GM23338 (cell line): Measurements from ENCODE around the gene PAX5. TPM values are rescaled to one million over a fixed set of nuclear protein-coding genes. Genes with fewer than 3 reads are reported as not detected.

Experiments
- ATAC-seq: fragments of 200-7000 bp; cut with Tn5 transposase; 3 replicates; pipeline ENCODE4 v1.9.1; 2020
- DNase-seq: peaks from one replicate; pipeline ENCODE4 v3.0.0-alpha.2; 2015; ENCODE audit warnings: low spot score
- H2AFZ ChIP-seq: fragments of 200-600 bp; sonication (generic); 2 replicates; pipeline ENCODE4 v1.8.0; 2016; ENCODE audit warnings: antibody characterized with exemption, mild to moderate bottlenecking, moderate library complexity
- H3F3A ChIP-seq: fragments of 200-600 bp; sonication (generic); replicated peaks from 2 replicates; pipeline ENCODE4 v1.8.0; 2017; ENCODE audit warnings: antibody characterized with exemption, mixed run types, low read depth
- H3K27ac ChIP-seq: fragments of 200-600 bp; sonication (generic); 2 replicates; pipeline ENCODE4 v1.6.1; 2016; ENCODE audit warnings: low read depth
- H3K27me3 ChIP-seq: fragments of 200-600 bp; sonication (generic); 2 replicates; pipeline ENCODE4 v1.8.0; 2016; ENCODE audit warnings: mild to moderate bottlenecking, mixed run types, moderate library complexity; ENCODE audit not compliant: insufficient read depth
- H3K36me3 ChIP-seq: fragments of 200-600 bp; sonication (generic); 2 replicates; pipeline ENCODE4 v1.8.0; 2016; ENCODE audit warnings: mild to moderate bottlenecking; ENCODE audit not compliant: insufficient read depth
- H3K4me1 ChIP-seq: fragments of 200-600 bp; sonication (generic); 2 replicates; pipeline ENCODE4 v1.8.0; 2016; ENCODE audit warnings: mild to moderate bottlenecking, moderate library complexity; ENCODE audit not compliant: insufficient read depth
- H3K4me2 ChIP-seq: fragments of 200-600 bp; sonication (generic); 2 replicates; pipeline ENCODE4 v1.7.1; 2017; ENCODE audit warnings: mixed run types
- H3K4me3 ChIP-seq: fragments of 200-600 bp; sonication (generic); 2 replicates; pipeline ENCODE4 v1.6.1; 2016; ENCODE audit warnings: mixed run types
- H3K79me2 ChIP-seq: fragments of 200-600 bp; sonication (generic); replicated peaks from 2 replicates; pipeline ENCODE4 v1.8.0; 2017; ENCODE audit warnings: mild to moderate bottlenecking; ENCODE audit not compliant: insufficient read depth
- H3K9me2 ChIP-seq: fragments of 200-600 bp; sonication (generic); 2 replicates; pipeline ENCODE4 v1.8.0; 2017; ENCODE audit not compliant: insufficient read depth
- H4K20me1 ChIP-seq: fragments of 200-600 bp; sonication (generic); replicated peaks from 2 replicates; pipeline ENCODE4 v1.8.0; 2017; ENCODE audit warnings: mild to moderate bottlenecking; ENCODE audit not compliant: insufficient read depth
- H3K27ac Mint-ChIP-seq: 2 replicates; pipeline ENCODE4 v1.8.0; 2020; ENCODE audit warnings: inconsistent platforms, mild to moderate bottlenecking, moderate library complexity, mixed read lengths
- H3K27me3 Mint-ChIP-seq: 3 replicates; pipeline ENCODE4 v1.8.0; 2022; ENCODE audit warnings: low read depth, mild to moderate bottlenecking, moderate library complexity, mixed read lengths, inconsistent platforms; ENCODE audit not compliant: insufficient read depth, poor library complexity
- H3K36me3 Mint-ChIP-seq: 3 replicates; pipeline ENCODE4 v1.8.0; 2021; ENCODE audit warnings: low read depth, mild to moderate bottlenecking, inconsistent platforms, moderate library complexity, mixed read lengths
- H3K4me1 Mint-ChIP-seq: 3 replicates; pipeline ENCODE4 v1.8.0; 2020; ENCODE audit warnings: mild to moderate bottlenecking, inconsistent platforms, mixed read lengths
- H3K4me3 Mint-ChIP-seq: 3 replicates; pipeline ENCODE4 v1.8.0; 2021; ENCODE audit warnings: moderate library complexity, mild to moderate bottlenecking, inconsistent platforms, mixed read lengths
- H3K9me3 Mint-ChIP-seq: 3 replicates; pipeline ENCODE4 v1.8.0; 2020; ENCODE audit warnings: moderate library complexity, mild to moderate bottlenecking, inconsistent platforms, mixed read lengths
- CREB1 ChIP-seq: fragments of 250-450 bp; sonication (Bioruptor Pico); IDR thresholded peaks from 2 replicates; pipeline ENCODE4 v1.5.0; 2020; ENCODE audit warnings: low read depth, mild to moderate bottlenecking, moderate library complexity
- CTCF ChIP-seq, 2 experiments: fragments of 200-600 bp in 1 of 2; sonication (generic) in 1 of 2; conservative IDR thresholded peaks; 2 replicates each; pipeline versions ENCODE4 v1.5.1 to v1.6.1; 2016 to 2017; ENCODE audit warnings: antibody characterized with exemption in 2 of 2, low read depth in 2 of 2, mild to moderate bottlenecking in 2 of 2, moderate library complexity in 1 of 2
- ETS1 ChIP-seq: IDR thresholded peaks from 2 replicates; pipeline ENCODE4 v1.6.1; 2016; ENCODE audit warnings: antibody characterized with exemption
- EZH2 ChIP-seq: fragments of 200-600 bp; sonication (generic); IDR thresholded peaks from one replicate; pipeline ENCODE4 v1.8.0; 2017; ENCODE audit warnings: antibody characterized with exemption, mild to moderate bottlenecking, low read depth; ENCODE audit not compliant: unreplicated experiment
- EZH2phosphoT487 ChIP-seq: fragments of 200-600 bp; sonication (generic); IDR thresholded peaks from one replicate; pipeline ENCODE4 v1.8.1; 2018; ENCODE audit warnings: antibody characterized with exemption; ENCODE audit not compliant: unreplicated experiment
- NANOG ChIP-seq: IDR thresholded peaks from 2 replicates; pipeline ENCODE4 v1.6.1; 2016; ENCODE audit warnings: antibody characterized with exemption, borderline replicate concordance
- POLR2AphosphoS5 ChIP-seq: IDR thresholded peaks from 2 replicates; pipeline ENCODE4 v1.6.1; 2016; ENCODE audit warnings: antibody characterized with exemption, low read depth
- REST ChIP-seq: IDR thresholded peaks from one replicate; pipeline ENCODE4 v1.6.1; 2018; ENCODE audit warnings: antibody characterized with exemption; ENCODE audit not compliant: unreplicated experiment
- STAT1 ChIP-seq: IDR thresholded peaks from one replicate; pipeline ENCODE4 v1.6.1; 2016; ENCODE audit warnings: antibody characterized with exemption; ENCODE audit not compliant: unreplicated experiment
- ZNF114 ChIP-seq: fragments of 250-450 bp; sonication (Bioruptor Pico); IDR thresholded peaks from 2 replicates; pipeline ENCODE4 v1.5.0; 2020; ENCODE audit warnings: mild to moderate bottlenecking, moderate library complexity
- ZNF331 ChIP-seq: fragments of 250-450 bp; sonication (Bioruptor Pico); IDR thresholded peaks from 2 replicates; pipeline ENCODE4 v1.5.0; 2020; ENCODE audit warnings: low read depth, mild to moderate bottlenecking, moderate library complexity
- ZNF462 ChIP-seq: fragments of 250-450 bp; sonication (Bioruptor Pico); IDR thresholded peaks from 2 replicates; pipeline ENCODE4 v1.5.0; 2020; ENCODE audit warnings: mild to moderate bottlenecking, moderate library complexity
- polyA plus RNA-seq: library from polyadenylated mRNA; unstranded; fragments of >200 nt; fragmentation: Nextera tagmentation; extraction: Ambion mirVana; gene quantifications from 2 replicates; pipeline ENCODE4 v1.2.1, GENCODE V29; 2016
- total RNA-seq: library from RNA; depleted of rRNA; stranded (reverse); fragments of >200 nt; shearing (Covaris generic); gene quantifications from 2 replicates; pipeline ENCODE4 v1.2.3, GENCODE V29; 2014

Gene PAX5
- total and polyA plus RNA-seq, 2 experiments from 2014 or later: 0.17 to 0.60 TPM

GRCh38 chr9:36892279-36892678 is 141.8 kb downstream of the PAX5 start:
- Histone ChIP-seq H4K20me1 (no peaks in the 10 kb centered on the region), H3K27ac (no peak overlapping the region), H3K4me3 (no peak overlapping the region), H3K79me2 (no peaks in the 10 kb centered on the region), H3K4me1 (peaks cover 8% of the 10 kb centered on the region; the same call in 1 of the 2 replicates), H3K9me2 (no peaks in the 10 kb centered on the region), H3K36me3 (no peaks in the 10 kb centered on the region), H3K27me3 (no peaks in the 10 kb centered on the region), H2AFZ (no peak overlapping the region), H3K4me2 (no peak overlapping the region), H3F3A (no peaks in the 10 kb centered on the region)
- ATAC-seq (no peak), DNase-seq (no peak)
- TF ChIP-seq ZNF462 (CRISPR knock-in tag) (no peak), NANOG (no peak), STAT1 (no peak), REST (no peak), ETS1 (no peak), CTCF (conservative IDR thresholded peaks at IDR 0.05; ENCODE audit: low read depth in 2 of 2) (no peak), EZH2phosphoT487 (no peak), POLR2AphosphoS5 (no peak), ZNF114 (no peak), ZNF331 (CRISPR knock-in tag) (no peak), CREB1 (no peak), EZH2 (no peak)
- Mint-ChIP-seq H3K27me3 (peaks cover 3% of the 10 kb centered on the region), H3K4me3 (no peak overlapping the region), H3K9me3 (no peaks in the 10 kb centered on the region), H3K36me3 (no peaks in the 10 kb centered on the region), H3K27ac (no peak overlapping the region), H3K4me1 (peaks cover 15% of the 10 kb centered on the region)
